HG02885 (cell line): Measurements from ENCODE around the gene SHF.
"Not testable (repeated sequence)": the region's sequence is repeated elsewhere in the genome, so short reads cannot be mapped to it uniquely, and the experiment has no call there.

Source experiments
- ATAC-seq: cut with Tn5 transposase; IDR thresholded peaks from one replicate; pipeline ENCODE4 v1.9.1; 2021; ENCODE audit warnings: mild to moderate bottlenecking; ENCODE audit not compliant: unreplicated experiment, poor library complexity

Gene SHF

DNA sequence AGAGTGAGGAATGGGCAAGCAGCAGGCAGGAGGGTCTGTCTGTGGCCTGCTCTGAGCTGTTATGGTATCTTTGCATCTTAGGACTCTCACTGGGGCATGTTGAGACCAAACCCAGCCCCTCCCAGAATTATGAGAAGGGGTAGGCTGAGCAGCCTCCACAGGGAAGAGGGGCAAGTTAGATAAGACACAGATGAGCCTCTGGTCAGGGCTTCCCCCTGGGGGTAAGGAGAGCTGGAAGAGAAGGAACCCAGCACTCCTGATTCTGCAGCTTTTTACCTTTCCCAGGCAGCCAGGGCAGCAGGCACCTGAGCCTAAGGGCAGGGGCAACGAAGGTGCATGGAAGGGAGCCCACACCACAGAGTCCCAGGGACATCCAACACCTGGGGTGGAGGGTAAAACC, 38.7 kb downstream of the SHF start:
- no peak for ATAC-seq

DNA sequence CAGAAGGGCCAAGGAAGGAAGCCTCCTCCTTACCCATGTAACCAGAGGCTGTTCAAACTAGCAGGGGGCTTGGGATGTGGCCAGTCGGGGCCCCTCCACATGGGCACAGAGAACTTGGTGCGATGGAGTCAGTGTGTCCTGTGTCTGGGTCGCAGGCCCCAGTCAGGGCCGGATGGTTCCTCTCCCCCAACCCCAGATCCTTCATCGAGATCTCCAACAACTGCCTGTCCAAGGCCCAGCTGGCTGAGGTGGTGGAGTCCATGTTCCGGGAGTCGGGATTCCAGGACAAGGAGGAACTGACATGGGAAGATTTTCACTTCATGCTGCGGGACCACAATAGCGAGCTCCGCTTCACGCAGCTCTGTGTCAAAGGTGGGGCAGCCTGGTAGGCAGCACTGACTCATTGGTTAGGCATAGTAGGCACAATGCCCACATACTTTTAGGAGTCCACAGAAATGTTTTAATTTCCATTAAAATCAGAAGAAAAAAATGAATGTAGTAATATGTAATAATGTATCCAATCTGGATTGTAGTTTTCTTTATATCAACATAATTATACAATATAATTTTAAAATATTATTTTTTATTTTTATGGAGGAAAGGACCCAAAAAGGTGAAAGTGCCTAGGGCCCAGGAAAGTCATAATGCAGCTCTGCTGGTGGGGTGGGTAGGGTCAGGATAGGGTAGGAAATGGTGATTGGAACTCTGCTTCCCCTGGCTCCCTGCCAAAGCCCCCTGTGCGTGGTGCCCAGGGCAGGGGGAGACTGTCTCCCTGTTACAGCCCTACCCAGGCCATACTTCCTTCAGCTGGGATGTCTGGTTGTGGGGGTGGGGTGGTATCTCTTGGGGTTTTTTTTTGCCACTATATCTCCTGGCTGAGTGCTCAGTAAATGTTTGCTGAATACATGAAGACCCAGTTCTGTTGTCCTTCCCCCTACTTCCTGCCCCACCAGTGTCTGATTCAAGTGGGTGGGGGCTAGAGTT, 39.4 kb downstream of the SHF start:
- no peak for ATAC-seq

GRCh38 chr15:45147606-45148005, 40.2 kb downstream of the SHF start:
- no peak for ATAC-seq

DNA sequence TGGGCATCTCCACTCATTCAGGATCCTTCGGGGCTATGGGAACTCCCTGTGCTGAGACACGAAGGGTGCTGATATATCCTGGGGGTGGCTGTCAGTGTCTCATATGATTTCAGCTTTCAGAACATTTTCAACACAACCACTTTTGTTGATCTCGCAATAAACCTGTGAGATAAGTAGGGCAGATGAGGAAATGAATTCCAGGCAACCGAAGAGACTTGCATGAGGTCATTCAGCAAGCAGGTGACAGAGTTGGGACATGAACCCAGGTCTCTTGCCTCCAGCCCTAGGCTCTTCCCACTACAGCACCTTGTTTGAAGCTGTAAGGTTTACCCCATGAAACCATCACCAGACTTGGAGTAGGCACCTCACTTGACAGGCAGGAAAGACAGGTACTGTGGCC, 41.4 kb downstream of the SHF start:
- ATAC-seq = no peak

DNA sequence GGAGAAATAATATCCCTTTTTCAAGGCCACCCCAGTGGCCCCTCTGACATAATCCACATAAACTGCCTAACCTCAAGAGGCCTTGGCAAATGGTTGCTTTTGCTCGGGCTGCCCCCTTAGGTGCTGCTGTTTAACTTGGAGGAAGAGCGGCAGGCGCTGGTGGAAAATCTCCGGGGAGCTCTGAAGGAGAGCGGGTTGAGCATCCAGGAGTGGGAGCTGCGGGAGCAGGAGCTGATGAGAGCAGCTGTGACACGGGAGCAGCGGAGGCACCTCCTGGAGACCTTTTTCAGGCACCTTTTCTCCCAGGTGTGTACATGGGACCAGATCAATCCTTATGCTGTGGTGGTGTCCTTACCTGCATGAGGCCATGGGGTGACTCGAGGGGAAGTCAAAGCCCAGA, 43.0 kb downstream of the SHF start:
- no peak for ATAC-seq

- no peak for ATAC-seq
Observed at GRCh38 chr15:45143946-45144345, 43.8 kb downstream of the SHF start.

GRCh38 chr15:45143056-45143455, 44.7 kb downstream of the SHF start:
- no peak for ATAC-seq

- no peak for ATAC-seq
Observed at GRCh38 chr15:45141386-45141785, 46.4 kb downstream of the SHF start.

GRCh38 chr15:45140557-45141250, 47.1 kb downstream of the SHF start:
- no peak for ATAC-seq

DNA sequence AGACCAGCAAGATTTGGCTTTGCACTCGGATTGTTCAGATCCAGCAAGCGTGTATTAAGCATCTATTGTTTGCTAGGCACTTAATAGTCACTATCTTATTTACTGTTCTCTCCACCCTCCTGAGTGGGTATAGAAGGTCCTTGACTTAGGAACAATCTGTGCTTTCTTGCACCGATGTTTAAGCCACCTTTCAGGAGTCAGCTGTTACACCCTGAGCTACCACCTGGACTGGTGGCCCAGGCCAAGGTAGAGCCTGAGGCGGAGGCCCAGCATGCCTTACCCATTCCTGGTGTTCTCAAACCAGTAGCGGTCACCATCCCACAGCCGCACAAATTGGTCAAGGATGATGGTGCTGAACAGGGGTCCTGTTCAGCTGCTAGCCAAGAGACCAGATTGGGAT, 48.0 kb downstream of the SHF start:
- no peak for ATAC-seq

- no peak for ATAC-seq
Observed at GRCh38 chr15:45138814-45139765, 48.7 kb downstream of the SHF start.

- ATAC-seq = no peak
Observed at GRCh38 chr15:45137703-45138102, 50.1 kb downstream of the SHF start.

GRCh38 chr15:45136378-45136764, 51.4 kb downstream of the SHF start:
- ATAC-seq = no peak

DNA sequence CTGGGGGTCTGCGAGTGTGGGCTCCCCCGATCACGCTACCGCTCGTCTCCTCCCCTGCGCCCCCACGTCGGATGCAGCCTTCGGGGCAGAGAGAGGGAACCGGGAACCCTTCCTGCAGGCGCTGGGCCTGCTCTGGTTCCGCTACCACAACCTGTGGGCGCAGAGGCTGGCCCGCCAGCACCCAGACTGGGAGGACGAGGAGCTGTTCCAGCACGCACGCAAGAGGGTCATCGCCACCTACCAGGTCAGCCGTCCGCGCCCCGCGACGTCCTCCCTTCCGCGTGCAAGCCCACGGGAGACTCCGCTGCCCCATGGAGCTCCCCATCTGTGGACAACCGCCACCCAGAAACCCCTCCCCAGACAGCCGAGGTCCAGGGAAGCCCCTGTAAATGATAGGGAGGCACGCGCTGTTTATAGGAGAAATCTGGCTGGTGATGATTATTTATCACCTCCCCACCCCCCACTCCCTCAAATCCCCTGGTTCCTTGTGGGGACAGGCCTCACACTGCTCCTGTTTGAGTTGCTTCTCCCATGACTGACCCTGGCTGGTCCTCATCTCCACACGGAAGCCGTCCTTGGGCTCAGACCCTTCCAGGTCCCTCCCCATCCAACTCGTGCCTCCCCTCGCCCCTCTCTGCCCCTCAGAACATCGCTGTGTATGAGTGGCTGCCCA, 51.9 kb downstream of the SHF start:
- ATAC-seq = not testable (repeated sequence)

GRCh38 chr15:45134682-45135604, 52.8 kb downstream of the SHF start:
- no peak for ATAC-seq

DNA sequence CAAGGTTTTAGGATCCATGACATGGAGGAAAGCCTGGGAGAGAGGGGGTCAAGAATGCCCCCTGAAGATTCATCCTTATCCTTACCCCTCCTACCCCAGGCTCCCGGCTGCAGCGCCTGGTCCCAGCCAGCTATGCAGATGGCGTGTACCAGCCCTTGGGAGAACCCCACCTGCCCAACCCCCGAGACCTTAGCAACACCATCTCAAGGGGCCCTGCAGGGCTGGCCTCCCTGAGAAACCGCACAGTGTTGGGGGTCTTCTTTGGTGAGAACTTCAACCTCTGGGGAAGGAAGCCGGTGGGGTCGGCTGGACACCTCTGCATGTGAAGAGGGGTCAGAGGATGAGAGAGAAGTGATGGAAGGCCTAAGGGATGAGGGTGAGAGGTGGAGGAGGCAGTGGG, 53.7 kb downstream of the SHF start:
- ATAC-seq = no peak

DNA sequence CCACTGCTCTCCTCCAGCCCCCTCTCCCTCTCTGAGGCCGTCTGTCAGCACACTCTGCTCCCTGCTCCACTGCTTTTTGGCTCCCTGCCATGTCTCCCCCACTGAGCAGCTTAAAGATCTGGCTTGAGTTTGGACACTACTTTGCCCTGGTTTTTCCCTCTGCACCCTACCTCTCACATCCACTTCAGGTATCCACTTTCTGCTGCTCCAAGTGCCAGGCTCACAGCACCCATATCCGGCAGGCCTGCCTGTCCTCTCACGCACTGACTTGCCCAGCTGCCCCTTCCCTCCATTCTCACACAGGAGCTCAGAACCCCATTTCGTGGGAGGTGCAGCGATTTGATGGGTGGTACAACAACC, 54.2 kb downstream of the SHF start:
- ATAC-seq = no peak

GRCh38 chr15:45132844-45133560, 54.8 kb downstream of the SHF start:
- no peak for ATAC-seq
